Body of pancreas (tissue), 4 donors: ENCODE results near the gene IQCC.

Experiments
- CTCF ChIP-seq, 7 experiments: fragments of 450-650 bp in 4 of 7; fragments of 200-600 bp in 3 of 7; sonication (generic) in 3 of 7; IDR thresholded peaks; one replicate each; pipeline ENCODE4 v1.5.1; 2016 to 2019; ENCODE audit warnings: antibody characterized with exemption in 7 of 7
- POLR2A ChIP-seq, 3 donors: fragments of 450-650 bp; IDR thresholded peaks; one replicate each; pipeline ENCODE4 v1.6.1; 2016; ENCODE audit warnings: antibody characterized with exemption in 3 of 3, mild to moderate bottlenecking in 2 of 3

GRCh38 chr1:32247452-32247851 lies 42.0 kb downstream of the IQCC start:
- TF ChIP-seq CTCF (IDR thresholded peaks at IDR 0.05): no peak
- no peak for TF ChIP-seq POLR2A (IDR thresholded peaks at IDR 0.05)
